GM23338 (cell line): ENCODE data around the gene TMEM178B. TPM values are rescaled to one million over a fixed set of nuclear protein-coding genes. Genes with fewer than 3 reads are reported as not detected.

ENCODE experiments used
- ATAC-seq: fragments of 200-7000 bp; cut with Tn5 transposase; 3 replicates; pipeline ENCODE4 v1.9.1; 2020
- DNase-seq: peaks from one replicate; pipeline ENCODE4 v3.0.0-alpha.2; 2015; ENCODE audit warnings: low spot score
- H2AFZ ChIP-seq: fragments of 200-600 bp; sonication (generic); 2 replicates; pipeline ENCODE4 v1.8.0; 2016; ENCODE audit warnings: antibody characterized with exemption, mild to moderate bottlenecking, moderate library complexity
- H3F3A ChIP-seq: fragments of 200-600 bp; sonication (generic); replicated peaks from 2 replicates; pipeline ENCODE4 v1.8.0; 2017; ENCODE audit warnings: antibody characterized with exemption, mixed run types, low read depth
- H3K27ac ChIP-seq: fragments of 200-600 bp; sonication (generic); 2 replicates; pipeline ENCODE4 v1.6.1; 2016; ENCODE audit warnings: low read depth
- H3K27me3 ChIP-seq: fragments of 200-600 bp; sonication (generic); 2 replicates; pipeline ENCODE4 v1.8.0; 2016; ENCODE audit warnings: mild to moderate bottlenecking, mixed run types, moderate library complexity; ENCODE audit not compliant: insufficient read depth
- H3K36me3 ChIP-seq: fragments of 200-600 bp; sonication (generic); 2 replicates; pipeline ENCODE4 v1.8.0; 2016; ENCODE audit warnings: mild to moderate bottlenecking; ENCODE audit not compliant: insufficient read depth
- H3K4me1 ChIP-seq: fragments of 200-600 bp; sonication (generic); 2 replicates; pipeline ENCODE4 v1.8.0; 2016; ENCODE audit warnings: mild to moderate bottlenecking, moderate library complexity; ENCODE audit not compliant: insufficient read depth
- H3K4me2 ChIP-seq: fragments of 200-600 bp; sonication (generic); 2 replicates; pipeline ENCODE4 v1.7.1; 2017; ENCODE audit warnings: mixed run types
- H3K4me3 ChIP-seq: fragments of 200-600 bp; sonication (generic); 2 replicates; pipeline ENCODE4 v1.6.1; 2016; ENCODE audit warnings: mixed run types
- H3K79me2 ChIP-seq: fragments of 200-600 bp; sonication (generic); replicated peaks from 2 replicates; pipeline ENCODE4 v1.8.0; 2017; ENCODE audit warnings: mild to moderate bottlenecking; ENCODE audit not compliant: insufficient read depth
- H3K9me2 ChIP-seq: fragments of 200-600 bp; sonication (generic); 2 replicates; pipeline ENCODE4 v1.8.0; 2017; ENCODE audit not compliant: insufficient read depth
- H4K20me1 ChIP-seq: fragments of 200-600 bp; sonication (generic); replicated peaks from 2 replicates; pipeline ENCODE4 v1.8.0; 2017; ENCODE audit warnings: mild to moderate bottlenecking; ENCODE audit not compliant: insufficient read depth
- H3K27ac Mint-ChIP-seq: 2 replicates; pipeline ENCODE4 v1.8.0; 2020; ENCODE audit warnings: inconsistent platforms, mild to moderate bottlenecking, moderate library complexity, mixed read lengths
- H3K27me3 Mint-ChIP-seq: 3 replicates; pipeline ENCODE4 v1.8.0; 2022; ENCODE audit warnings: low read depth, mild to moderate bottlenecking, moderate library complexity, mixed read lengths, inconsistent platforms; ENCODE audit not compliant: insufficient read depth, poor library complexity
- H3K36me3 Mint-ChIP-seq: 3 replicates; pipeline ENCODE4 v1.8.0; 2021; ENCODE audit warnings: low read depth, mild to moderate bottlenecking, inconsistent platforms, moderate library complexity, mixed read lengths
- H3K4me1 Mint-ChIP-seq: 3 replicates; pipeline ENCODE4 v1.8.0; 2020; ENCODE audit warnings: mild to moderate bottlenecking, inconsistent platforms, mixed read lengths
- H3K4me3 Mint-ChIP-seq: 3 replicates; pipeline ENCODE4 v1.8.0; 2021; ENCODE audit warnings: moderate library complexity, mild to moderate bottlenecking, inconsistent platforms, mixed read lengths
- H3K9me3 Mint-ChIP-seq: 3 replicates; pipeline ENCODE4 v1.8.0; 2020; ENCODE audit warnings: moderate library complexity, mild to moderate bottlenecking, inconsistent platforms, mixed read lengths
- CREB1 ChIP-seq: fragments of 250-450 bp; sonication (Bioruptor Pico); IDR thresholded peaks from 2 replicates; pipeline ENCODE4 v1.5.0; 2020; ENCODE audit warnings: low read depth, mild to moderate bottlenecking, moderate library complexity
- CTCF ChIP-seq, 2 experiments: fragments of 200-600 bp in 1 of 2; sonication (generic) in 1 of 2; conservative IDR thresholded peaks; 2 replicates each; pipeline versions ENCODE4 v1.5.1 to v1.6.1; 2016 to 2017; ENCODE audit warnings: antibody characterized with exemption in 2 of 2, low read depth in 2 of 2, mild to moderate bottlenecking in 2 of 2, moderate library complexity in 1 of 2
- ETS1 ChIP-seq: IDR thresholded peaks from 2 replicates; pipeline ENCODE4 v1.6.1; 2016; ENCODE audit warnings: antibody characterized with exemption
- EZH2 ChIP-seq: fragments of 200-600 bp; sonication (generic); IDR thresholded peaks from one replicate; pipeline ENCODE4 v1.8.0; 2017; ENCODE audit warnings: antibody characterized with exemption, mild to moderate bottlenecking, low read depth; ENCODE audit not compliant: unreplicated experiment
- EZH2phosphoT487 ChIP-seq: fragments of 200-600 bp; sonication (generic); IDR thresholded peaks from one replicate; pipeline ENCODE4 v1.8.1; 2018; ENCODE audit warnings: antibody characterized with exemption; ENCODE audit not compliant: unreplicated experiment
- JUNB ChIP-seq: IDR thresholded peaks from one replicate; pipeline ENCODE4 v1.6.1; 2016; ENCODE audit warnings: antibody characterized with exemption; ENCODE audit not compliant: unreplicated experiment
- NANOG ChIP-seq: IDR thresholded peaks from 2 replicates; pipeline ENCODE4 v1.6.1; 2016; ENCODE audit warnings: antibody characterized with exemption, borderline replicate concordance
- POLR2AphosphoS5 ChIP-seq: IDR thresholded peaks from 2 replicates; pipeline ENCODE4 v1.6.1; 2016; ENCODE audit warnings: antibody characterized with exemption, low read depth
- STAT1 ChIP-seq: IDR thresholded peaks from one replicate; pipeline ENCODE4 v1.6.1; 2016; ENCODE audit warnings: antibody characterized with exemption; ENCODE audit not compliant: unreplicated experiment
- ZNF114 ChIP-seq: fragments of 250-450 bp; sonication (Bioruptor Pico); IDR thresholded peaks from 2 replicates; pipeline ENCODE4 v1.5.0; 2020; ENCODE audit warnings: mild to moderate bottlenecking, moderate library complexity
- ZNF331 ChIP-seq: fragments of 250-450 bp; sonication (Bioruptor Pico); IDR thresholded peaks from 2 replicates; pipeline ENCODE4 v1.5.0; 2020; ENCODE audit warnings: low read depth, mild to moderate bottlenecking, moderate library complexity
- ZNF462 ChIP-seq: fragments of 250-450 bp; sonication (Bioruptor Pico); IDR thresholded peaks from 2 replicates; pipeline ENCODE4 v1.5.0; 2020; ENCODE audit warnings: mild to moderate bottlenecking, moderate library complexity
- polyA plus RNA-seq: library from polyadenylated mRNA; unstranded; fragments of >200 nt; fragmentation: Nextera tagmentation; extraction: Ambion mirVana; gene quantifications from 2 replicates; pipeline ENCODE4 v1.2.1, GENCODE V29; 2016
- total RNA-seq: library from RNA; depleted of rRNA; stranded (reverse); fragments of >200 nt; shearing (Covaris generic); gene quantifications from 2 replicates; pipeline ENCODE4 v1.2.3, GENCODE V29; 2014
- TF ChIP-seq, protein P1 (sequence below): IDR thresholded peaks from one replicate; pipeline ENCODE4 v1.6.1; 2018; ENCODE audit warnings: antibody characterized with exemption; ENCODE audit not compliant: unreplicated experiment

The TMEM178B gene
- total and polyA plus RNA-seq, 2 experiments from 2014 or later, result 4.9 to 15.6 TPM

DNA sequence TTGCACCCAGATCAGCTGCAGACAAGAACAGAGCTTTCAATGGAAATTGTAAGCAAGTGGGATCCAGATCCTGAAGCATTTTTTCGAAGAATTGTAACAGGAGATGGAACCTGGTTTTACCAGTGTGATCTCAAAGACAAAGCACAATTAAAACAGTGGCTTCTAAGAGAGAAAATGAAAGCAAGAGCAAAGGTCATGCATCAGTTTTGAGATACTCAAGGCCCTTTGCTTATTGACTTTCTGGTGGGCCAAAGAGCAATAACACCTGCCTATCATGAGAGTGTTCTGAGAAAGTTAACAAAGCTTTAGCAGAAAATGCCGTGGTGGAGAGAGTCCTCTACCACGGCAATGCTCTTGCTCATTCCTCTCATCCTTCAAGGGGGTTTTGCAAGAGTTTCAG, 194.8 kb downstream of the TMEM178B start:
- no peaks in the 10 kb centered on the region for H3F3A ChIP-seq
- no peak for DNase-seq
- H3K4me3 Mint-ChIP-seq, result no peak overlapping the region
- no peak overlapping the region for H2AFZ ChIP-seq
- H3K4me2 ChIP-seq, result no peak overlapping the region
- H3K4me1 Mint-ChIP-seq, result no peaks in the 10 kb centered on the region
- H3K27ac ChIP-seq, result no peak overlapping the region
- H4K20me1 ChIP-seq, result no peaks in the 10 kb centered on the region
- H3K27ac Mint-ChIP-seq, result no peak overlapping the region
- H3K79me2 ChIP-seq, result no peaks in the 10 kb centered on the region
- no peaks in the 10 kb centered on the region for H3K27me3 Mint-ChIP-seq
- no peaks in the 10 kb centered on the region for H3K36me3 Mint-ChIP-seq
- no peak for ATAC-seq
- no peaks in the 10 kb centered on the region for H3K9me3 Mint-ChIP-seq
- no peaks in the 10 kb centered on the region for H3K36me3 ChIP-seq
- H3K4me1 ChIP-seq, result no peaks in the 10 kb centered on the region
- TF ChIP-seq JUNB (no peak), NANOG (no peak), CREB1 (CRISPR knock-in tag) (no peak), ZNF331 (CRISPR knock-in tag) (no peak), ZNF114 (no peak), STAT1 (no peak), EZH2phosphoT487 (no peak), CTCF (conservative IDR thresholded peaks at IDR 0.05; ENCODE audit: low read depth in 2 of 2) (no peak), EZH2 (no peak), ZNF462 (no peak), ETS1 (no peak), POLR2AphosphoS5 (no peak)
- TF ChIP-seq, protein P1, sequence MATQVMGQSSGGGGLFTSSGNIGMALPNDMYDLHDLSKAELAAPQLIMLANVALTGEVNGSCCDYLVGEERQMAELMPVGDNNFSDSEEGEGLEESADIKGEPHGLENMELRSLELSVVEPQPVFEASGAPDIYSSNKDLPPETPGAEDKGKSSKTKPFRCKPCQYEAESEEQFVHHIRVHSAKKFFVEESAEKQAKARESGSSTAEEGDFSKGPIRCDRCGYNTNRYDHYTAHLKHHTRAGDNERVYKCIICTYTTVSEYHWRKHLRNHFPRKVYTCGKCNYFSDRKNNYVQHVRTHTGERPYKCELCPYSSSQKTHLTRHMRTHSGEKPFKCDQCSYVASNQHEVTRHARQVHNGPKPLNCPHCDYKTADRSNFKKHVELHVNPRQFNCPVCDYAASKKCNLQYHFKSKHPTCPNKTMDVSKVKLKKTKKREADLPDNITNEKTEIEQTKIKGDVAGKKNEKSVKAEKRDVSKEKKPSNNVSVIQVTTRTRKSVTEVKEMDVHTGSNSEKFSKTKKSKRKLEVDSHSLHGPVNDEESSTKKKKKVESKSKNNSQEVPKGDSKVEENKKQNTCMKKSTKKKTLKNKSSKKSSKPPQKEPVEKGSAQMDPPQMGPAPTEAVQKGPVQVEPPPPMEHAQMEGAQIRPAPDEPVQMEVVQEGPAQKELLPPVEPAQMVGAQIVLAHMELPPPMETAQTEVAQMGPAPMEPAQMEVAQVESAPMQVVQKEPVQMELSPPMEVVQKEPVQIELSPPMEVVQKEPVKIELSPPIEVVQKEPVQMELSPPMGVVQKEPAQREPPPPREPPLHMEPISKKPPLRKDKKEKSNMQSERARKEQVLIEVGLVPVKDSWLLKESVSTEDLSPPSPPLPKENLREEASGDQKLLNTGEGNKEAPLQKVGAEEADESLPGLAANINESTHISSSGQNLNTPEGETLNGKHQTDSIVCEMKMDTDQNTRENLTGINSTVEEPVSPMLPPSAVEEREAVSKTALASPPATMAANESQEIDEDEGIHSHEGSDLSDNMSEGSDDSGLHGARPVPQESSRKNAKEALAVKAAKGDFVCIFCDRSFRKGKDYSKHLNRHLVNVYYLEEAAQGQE, result no peak
- no peaks in the 10 kb centered on the region for H3K27me3 ChIP-seq
- H3K4me3 ChIP-seq, result no peak overlapping the region
- peaks cover 19% of the 10 kb centered on the region; the same call in 1 of the 2 replicates for H3K9me2 ChIP-seq
